Spinal cord (tissue), 10 donors: Measurements from ENCODE around the gene SNCAIP. TPM values are rescaled to one million over a fixed set of nuclear protein-coding genes. Genes with fewer than 3 reads are reported as not detected.
"Not testable (repeated sequence)": the region's sequence is repeated elsewhere in the genome, so short reads cannot be mapped to it uniquely, and the experiment has no call there.

Experiments
- DNase-seq, 6 donors: peaks; one replicate each; pipeline versions ENCODE4 v3.0.0 to v3.0.0-alpha.2; 2013 to 2015; ENCODE audit warnings: low spot score in 6 of 6, low read depth in 4 of 6
- H3K27ac ChIP-seq: one replicate; pipeline ENCODE4 v1.5.1; 2013; ENCODE audit warnings: low read depth, low read length, control low read depth
- H3K27me3 ChIP-seq: one replicate; pipeline ENCODE4 v1.6.1; 2013; ENCODE audit warnings: low read length; ENCODE audit not compliant: control insufficient read depth, insufficient read depth
- H3K36me3 ChIP-seq: one replicate; pipeline ENCODE4 v1.6.1; 2013; ENCODE audit warnings: low read length; ENCODE audit not compliant: control insufficient read depth, insufficient read depth
- H3K4me1 ChIP-seq: one replicate; pipeline ENCODE4 v1.6.1; 2013; ENCODE audit warnings: low read length; ENCODE audit not compliant: control insufficient read depth, insufficient read depth
- H3K4me3 ChIP-seq: one replicate; pipeline ENCODE4 v1.5.1; 2013; ENCODE audit warnings: low read depth, low read length, control low read depth
- H3K9me3 ChIP-seq: one replicate; pipeline ENCODE4 v1.6.1; 2013; ENCODE audit warnings: low read length; ENCODE audit not compliant: control insufficient read depth, insufficient read depth
- WGBS: methylation state at CpG from one replicate; pipeline ENCODE4 v1.1.5; 2013; ENCODE audit warnings: missing lambda C conversion rate; ENCODE audit not compliant: insufficient coverage; 5-methylcytosine and 5-hydroxymethylcytosine counted together
- polyA plus RNA-seq, 2 donors: library from polyadenylated mRNA; unstranded; fragments of 120-200 nt; gene quantifications; one replicate each; pipeline ENCODE4 v1.2.1, GENCODE V29; 2013; ENCODE audit not compliant: insufficient read length in 2 of 2
- total RNA-seq, 2 donors: library from RNA; depleted of rRNA in 1 of 2; stranded (reverse); fragments of 120-200 nt in 1 of 2; fragments of >200 nt in 1 of 2; gene quantifications; one replicate each; pipeline versions ENCODE4 v1.2.3 to v1.2.4, GENCODE V29; 2013 to 2014
- donor health status: healthy.

The SNCAIP gene
- total and polyA plus RNA-seq, 4 donors: 33.4 to 69.2 (median 39.2) TPM

DNA sequence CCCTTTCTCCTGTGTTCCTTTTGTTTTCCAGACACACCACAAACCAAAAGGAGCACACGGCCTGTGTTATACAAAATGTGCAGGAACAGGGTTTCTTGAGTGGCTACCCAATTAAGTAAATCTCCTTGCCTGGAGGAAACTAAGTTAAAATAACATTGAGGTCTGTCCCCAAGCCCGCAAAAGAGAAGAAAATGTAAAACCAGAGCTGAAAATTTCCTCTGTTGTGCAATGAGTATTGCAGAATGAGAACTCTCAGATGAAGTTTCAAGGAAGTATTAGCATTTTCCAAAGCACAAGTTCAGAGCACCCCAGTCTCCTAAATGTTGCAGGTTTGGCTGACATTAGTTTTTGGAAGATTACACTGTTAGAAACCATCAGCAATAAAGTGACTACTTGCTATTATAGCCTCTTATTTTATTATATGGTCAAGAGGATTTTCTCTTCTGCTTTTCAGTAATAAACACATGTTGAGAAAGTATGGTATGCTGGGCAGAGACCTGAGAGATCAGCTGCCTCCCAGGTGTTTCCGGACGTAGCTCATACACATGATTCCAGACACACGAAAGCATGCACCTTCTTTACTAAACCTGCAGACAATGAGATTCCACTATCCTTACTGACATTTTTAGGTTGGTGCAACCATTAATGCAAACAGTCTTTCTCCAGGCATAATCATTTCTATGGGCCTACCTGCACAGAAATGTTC is 161.3 kb downstream of the SNCAIP start:
- Histone ChIP-seq H3K4me3 (no peak overlapping the region), H3K36me3 (no peaks in the 10 kb centered on the region), H3K9me3 (no peaks in the 10 kb centered on the region), H3K27me3 (no peaks in the 10 kb centered on the region), H3K27ac (no peak overlapping the region), H3K4me1 (no peaks in the 10 kb centered on the region)
- WGBS: 100% methylated on average over 3 of the region's 5 CpGs
- no peak for DNase-seq

DNA sequence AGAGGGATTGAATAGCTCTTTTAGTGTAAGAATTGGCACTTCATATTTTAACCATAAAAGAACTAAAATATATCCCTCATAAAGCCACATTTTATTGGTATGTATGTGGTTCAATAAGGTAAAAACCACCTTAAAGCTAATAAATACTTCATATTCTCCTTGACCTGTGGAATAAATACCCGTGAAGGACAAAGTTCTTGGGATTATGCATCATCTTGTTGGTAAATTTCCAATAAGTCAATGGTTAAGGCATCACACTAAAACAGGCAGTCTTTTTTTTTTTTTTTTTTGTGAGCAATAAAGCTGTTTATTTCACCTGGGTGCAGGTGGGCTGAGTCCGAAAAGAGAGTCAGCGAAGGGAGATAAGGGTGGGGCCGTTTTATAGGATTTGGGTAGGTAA is 161.9 kb downstream of the SNCAIP start:
- Histone ChIP-seq H3K4me3 (no peak overlapping the region), H3K4me1 (no peaks in the 10 kb centered on the region), H3K27me3 (no peaks in the 10 kb centered on the region), H3K36me3 (no peaks in the 10 kb centered on the region), H3K27ac (no peak overlapping the region), H3K9me3 (no peaks in the 10 kb centered on the region)
- no CpG with 5 or more reads among the region's 4 CpGs for WGBS
- DNase-seq: no peak

DNA sequence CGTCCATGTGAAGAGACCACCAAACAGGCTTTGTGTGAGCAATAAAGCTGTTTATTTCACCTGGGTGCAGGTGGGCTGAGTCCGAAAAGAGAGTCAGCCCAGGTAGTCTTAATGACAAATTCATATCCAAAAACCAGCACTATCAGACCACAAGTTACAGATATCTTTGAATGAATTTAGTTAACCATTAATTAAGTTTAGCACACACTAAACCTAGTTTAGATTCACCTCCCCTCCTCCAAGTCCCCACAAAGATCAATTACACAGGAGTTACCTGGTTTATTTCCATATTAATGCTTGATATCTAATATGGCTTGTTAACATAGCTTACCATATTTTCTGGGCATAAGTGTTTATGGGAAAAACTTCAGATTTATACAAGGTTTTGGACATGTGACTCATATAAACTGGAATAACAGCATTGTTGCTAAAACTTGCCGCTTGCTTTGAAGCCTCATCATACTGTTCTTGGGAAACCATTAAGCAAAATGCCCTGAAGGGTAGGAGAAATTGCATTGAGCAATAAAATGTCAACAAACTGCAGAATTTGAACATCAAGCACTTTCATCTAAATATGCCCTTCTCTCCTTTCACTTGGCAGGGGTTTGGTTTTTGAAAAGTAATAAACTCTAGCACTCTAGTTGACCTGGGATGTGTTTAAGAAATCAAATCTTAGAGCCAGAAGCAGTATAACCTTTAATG is 166.9 kb downstream of the SNCAIP start:
- DNase-seq: no peak
- no peaks in the 10 kb centered on the region for H3K36me3 ChIP-seq
- no peak overlapping the region for H3K27ac ChIP-seq
- no peaks in the 10 kb centered on the region for H3K9me3 ChIP-seq
- H3K4me3 ChIP-seq: no peak overlapping the region
- no CpG with 5 or more reads among the region's 3 CpGs for WGBS
- H3K27me3 ChIP-seq: no peaks in the 10 kb centered on the region
- no peaks in the 10 kb centered on the region for H3K4me1 ChIP-seq

DNA sequence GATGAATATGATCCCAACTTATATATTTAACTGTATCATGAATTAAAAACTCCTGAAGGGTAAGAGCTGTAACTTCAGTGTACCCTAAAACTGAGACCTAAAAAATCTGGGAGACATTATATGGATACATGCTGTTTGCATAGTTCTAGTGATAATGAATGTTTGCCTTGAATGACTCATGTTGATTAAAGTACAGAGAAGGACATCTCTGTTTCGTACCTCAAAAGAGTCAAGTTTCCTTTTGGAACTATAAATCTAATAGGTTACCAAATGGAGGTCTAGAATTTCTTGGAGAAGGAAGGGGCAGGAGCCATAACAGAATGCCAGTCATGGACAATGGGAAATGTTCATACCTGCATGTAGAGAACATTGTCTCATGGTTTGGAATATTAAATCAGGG is 168.1 kb downstream of the SNCAIP start:
- no peak overlapping the region for H3K4me3 ChIP-seq
- no peaks in the 10 kb centered on the region for H3K27me3 ChIP-seq
- no CpG with 5 or more reads among the region's 1 CpG for whole genome bisulfite sequencing
- H3K4me1 ChIP-seq: no peaks in the 10 kb centered on the region
- H3K27ac ChIP-seq: no peak overlapping the region
- no peak for DNase-seq
- H3K36me3 ChIP-seq: no peaks in the 10 kb centered on the region
- H3K9me3 ChIP-seq: peaks cover 1% of the 10 kb centered on the region

DNA sequence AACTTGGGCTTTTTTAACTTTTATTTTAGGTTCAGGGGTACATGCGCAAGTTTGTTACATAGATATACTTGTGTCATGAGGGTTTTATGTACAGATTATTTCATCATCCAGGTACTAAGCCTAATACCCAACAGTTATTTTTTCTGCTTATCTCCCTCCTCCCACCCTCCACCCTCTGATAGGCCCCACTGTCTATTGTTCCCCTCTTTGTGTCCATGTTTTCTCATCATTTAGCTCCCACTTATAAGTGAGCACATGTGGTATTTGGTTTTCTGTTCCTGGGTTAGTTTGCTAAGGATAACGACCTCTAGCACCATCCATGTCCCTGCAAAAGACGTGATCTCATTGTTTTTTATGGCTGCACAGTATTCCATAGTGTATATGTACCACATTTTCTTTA is 172.1 kb downstream of the SNCAIP start:
- H3K4me3 ChIP-seq: no peak overlapping the region
- H3K36me3 ChIP-seq: no peaks in the 10 kb centered on the region
- no CpG with 5 or more reads among the region's 3 CpGs for WGBS

DNA sequence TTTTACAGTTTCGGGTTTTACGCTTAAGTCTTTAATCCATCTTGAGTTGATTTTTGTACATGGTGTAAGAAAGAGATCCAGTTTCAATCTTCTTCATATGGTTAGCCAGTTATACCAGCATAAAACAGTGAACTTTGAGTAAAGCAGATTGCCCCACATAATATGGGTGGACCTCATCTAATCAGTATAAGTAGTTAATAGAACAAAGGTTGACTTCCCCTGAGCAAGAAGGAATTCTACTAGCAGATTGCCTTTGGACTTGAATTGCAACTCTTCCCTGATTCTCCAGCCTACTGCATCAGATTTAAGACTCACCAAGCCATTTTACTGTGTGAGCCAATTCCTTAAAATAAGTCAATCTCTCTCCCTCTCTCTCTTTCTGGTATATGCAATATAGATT is 173.2 kb downstream of the SNCAIP start:
- no peak overlapping the region for H3K27ac ChIP-seq
- H3K27me3 ChIP-seq: no peaks in the 10 kb centered on the region
- no peak for DNase-seq
- H3K4me3 ChIP-seq: no peak overlapping the region
- H3K9me3 ChIP-seq: peaks cover 1% of the 10 kb centered on the region
- no peaks in the 10 kb centered on the region for H3K36me3 ChIP-seq
- H3K4me1 ChIP-seq: no peaks in the 10 kb centered on the region
- no CpG with 5 or more reads among the region's 2 CpGs for WGBS

More for the DNA sequence above, 172.1 kb downstream of the SNCAIP start:
- no peak for DNase-seq
- Histone ChIP-seq H3K27me3 (no peaks in the 10 kb centered on the region), H3K27ac (no peak overlapping the region), H3K4me1 (no peaks in the 10 kb centered on the region), H3K9me3 (peaks cover 1% of the 10 kb centered on the region)

DNA sequence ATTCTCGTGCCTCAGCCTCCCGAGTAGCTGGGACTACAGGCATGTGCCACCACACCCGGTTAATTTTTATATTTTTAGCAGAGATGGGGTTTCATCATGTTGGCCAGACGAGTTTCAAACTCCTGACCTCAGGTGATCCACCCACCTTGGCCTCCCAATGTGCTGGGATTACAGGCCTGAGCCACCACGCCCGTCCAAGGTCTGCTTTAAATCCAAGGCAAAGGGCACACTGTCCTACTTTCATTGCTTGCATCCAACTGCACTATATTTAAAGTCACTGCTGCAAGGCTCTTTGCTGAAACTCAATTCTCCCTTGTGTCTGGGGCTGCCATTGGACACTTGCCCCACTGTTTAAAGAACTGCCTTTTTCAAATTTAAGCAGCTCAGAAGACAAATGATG is 174.6 kb downstream of the SNCAIP start:
- H3K9me3 ChIP-seq, H3K36me3 ChIP-seq, H3K27ac ChIP-seq, H3K4me3 ChIP-seq, DNase-seq, H3K27me3 ChIP-seq, H3K4me1 ChIP-seq: not testable (repeated sequence)
- 90% methylated on average over 5 of the region's 6 CpGs for WGBS

DNA sequence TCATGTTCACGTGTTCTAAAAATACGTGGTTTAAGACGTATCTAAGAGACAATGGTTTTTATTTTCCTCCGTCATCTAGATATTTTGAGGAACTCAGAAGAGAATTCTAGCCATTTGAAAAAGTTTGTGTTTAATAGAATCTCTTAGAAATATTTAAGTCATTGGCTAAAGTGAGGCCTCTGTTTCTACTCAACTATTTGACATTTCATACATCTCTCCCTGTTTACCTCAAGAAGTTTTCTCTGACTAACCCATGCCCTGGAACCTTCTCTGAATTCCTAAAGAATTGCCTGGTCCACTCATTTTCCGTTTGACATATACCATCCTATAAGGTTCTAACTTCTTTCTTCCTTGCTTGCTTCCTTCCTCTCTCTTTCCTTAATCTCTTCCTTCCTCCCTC is 178.7 kb downstream of the SNCAIP start:
- H3K4me3 ChIP-seq: no peak overlapping the region
- DNase-seq: no peak
- 80% methylated on average over 1 of the region's 5 CpGs for WGBS
- no peaks in the 10 kb centered on the region for H3K27me3 ChIP-seq
- H3K9me3 ChIP-seq: no peaks in the 10 kb centered on the region
- H3K36me3 ChIP-seq: no peaks in the 10 kb centered on the region
- peaks cover 7% of the 10 kb centered on the region for H3K4me1 ChIP-seq
- no peak overlapping the region for H3K27ac ChIP-seq

DNA sequence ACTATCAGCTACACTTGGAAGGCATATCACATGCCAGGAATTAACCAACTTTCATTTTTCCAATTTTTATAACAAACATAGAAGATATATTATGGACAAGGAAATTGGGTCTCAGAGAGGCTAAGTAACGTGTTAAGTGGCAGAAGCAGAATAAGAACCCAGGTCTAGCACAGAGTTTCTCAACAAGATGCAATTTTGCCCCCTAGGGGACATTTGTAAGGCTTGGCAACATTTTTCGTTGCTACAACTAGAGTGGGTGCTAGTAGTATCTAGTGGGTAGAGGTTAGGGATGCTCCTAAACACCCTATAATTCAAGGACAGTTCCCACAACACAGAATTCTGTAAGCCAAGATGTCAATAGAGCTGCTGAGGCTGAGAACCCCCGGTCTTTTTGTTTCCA is 180.6 kb downstream of the SNCAIP start:
- no peak overlapping the region for H3K4me3 ChIP-seq
- WGBS: 86% methylated on average over 1 of the region's 3 CpGs

More for the DNA sequence above, 180.6 kb downstream of the SNCAIP start:
- Histone ChIP-seq H3K36me3 (no peaks in the 10 kb centered on the region), H3K27me3 (no peaks in the 10 kb centered on the region), H3K27ac (no peak overlapping the region), H3K4me1 (peaks cover 7% of the 10 kb centered on the region), H3K9me3 (no peaks in the 10 kb centered on the region)
- peak in 1 of 6 donors; percentile 28 for DNase-seq
